ENCODE results near the gene IL17A.

DNA sequence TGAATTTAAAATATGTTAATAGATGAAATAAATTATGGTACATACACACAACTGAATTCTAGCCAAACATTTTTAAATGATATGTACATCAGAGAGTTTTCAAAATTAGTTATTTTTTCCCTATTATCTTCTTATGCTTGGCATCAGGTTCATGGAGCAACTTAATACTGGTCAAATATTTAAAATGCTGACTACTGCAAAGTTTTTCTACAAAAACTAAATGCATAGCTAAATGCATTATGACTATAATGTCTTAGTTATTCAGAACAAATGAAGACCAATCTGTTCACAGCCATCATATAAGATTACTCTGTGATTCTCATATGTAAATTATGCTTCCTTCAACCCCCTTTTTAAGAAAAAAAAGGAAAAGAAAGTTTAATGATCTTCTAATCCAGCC is 8.2 kb upstream of the IL17A start:
- TF ChIP-seq, protein P1, sequence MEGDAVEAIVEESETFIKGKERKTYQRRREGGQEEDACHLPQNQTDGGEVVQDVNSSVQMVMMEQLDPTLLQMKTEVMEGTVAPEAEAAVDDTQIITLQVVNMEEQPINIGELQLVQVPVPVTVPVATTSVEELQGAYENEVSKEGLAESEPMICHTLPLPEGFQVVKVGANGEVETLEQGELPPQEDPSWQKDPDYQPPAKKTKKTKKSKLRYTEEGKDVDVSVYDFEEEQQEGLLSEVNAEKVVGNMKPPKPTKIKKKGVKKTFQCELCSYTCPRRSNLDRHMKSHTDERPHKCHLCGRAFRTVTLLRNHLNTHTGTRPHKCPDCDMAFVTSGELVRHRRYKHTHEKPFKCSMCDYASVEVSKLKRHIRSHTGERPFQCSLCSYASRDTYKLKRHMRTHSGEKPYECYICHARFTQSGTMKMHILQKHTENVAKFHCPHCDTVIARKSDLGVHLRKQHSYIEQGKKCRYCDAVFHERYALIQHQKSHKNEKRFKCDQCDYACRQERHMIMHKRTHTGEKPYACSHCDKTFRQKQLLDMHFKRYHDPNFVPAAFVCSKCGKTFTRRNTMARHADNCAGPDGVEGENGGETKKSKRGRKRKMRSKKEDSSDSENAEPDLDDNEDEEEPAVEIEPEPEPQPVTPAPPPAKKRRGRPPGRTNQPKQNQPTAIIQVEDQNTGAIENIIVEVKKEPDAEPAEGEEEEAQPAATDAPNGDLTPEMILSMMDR (conservative IDR thresholded peaks at IDR 0.05; ENCODE audit: low read depth, low read length), result no peak
- TF ChIP-seq EZH2phosphoT487 (IDR thresholded peaks at IDR 0.05; ENCODE audit: borderline replicate concordance, low read length), result no peak

Measured in PC-3 (cell line).